Prostate gland (tissue), 2 donors: ENCODE results near the gene TGM1.

ENCODE experiments used
- POLR2A ChIP-seq: fragments of 450-650 bp; IDR thresholded peaks from one replicate; pipeline ENCODE4 v1.6.1; 2016; ENCODE audit warnings: antibody characterized with exemption, mild to moderate bottlenecking
- TF ChIP-seq, protein P1 (sequence below), 4 experiments: fragments of 200-600 bp in 2 of 4; fragments of 450-650 bp in 2 of 4; sonication (generic) in 2 of 4; IDR thresholded peaks; 1 replicate in 3 of 4; 2 replicates in 1 of 4; pipeline ENCODE4 v1.5.1; 2016 to 2019; ENCODE audit warnings: antibody characterized with exemption in 4 of 4, mild to moderate bottlenecking in 2 of 4, moderate library complexity in 2 of 4

DNA sequence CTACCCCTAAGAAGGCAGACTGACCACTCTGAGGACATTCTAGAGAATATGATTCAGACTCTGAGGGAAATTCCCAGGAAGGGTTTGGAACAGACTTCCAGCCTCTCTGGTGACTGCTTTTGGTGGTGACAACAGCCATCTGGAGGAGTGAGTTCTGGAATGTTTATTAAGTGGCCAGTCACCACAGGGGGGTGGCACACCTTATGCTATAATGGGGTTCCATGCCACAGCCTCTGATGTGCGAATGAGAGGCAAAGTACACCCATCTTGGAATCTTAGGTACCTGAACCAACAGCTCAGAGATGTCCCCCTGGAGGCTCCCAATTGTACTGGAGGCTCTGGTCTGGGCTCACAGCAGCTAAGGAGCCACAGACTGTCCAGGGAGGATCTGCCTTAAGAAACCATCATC is 11.1 kb downstream of the TGM1 start:
- TF ChIP-seq POLR2A: no peak
- TF ChIP-seq, protein P1, sequence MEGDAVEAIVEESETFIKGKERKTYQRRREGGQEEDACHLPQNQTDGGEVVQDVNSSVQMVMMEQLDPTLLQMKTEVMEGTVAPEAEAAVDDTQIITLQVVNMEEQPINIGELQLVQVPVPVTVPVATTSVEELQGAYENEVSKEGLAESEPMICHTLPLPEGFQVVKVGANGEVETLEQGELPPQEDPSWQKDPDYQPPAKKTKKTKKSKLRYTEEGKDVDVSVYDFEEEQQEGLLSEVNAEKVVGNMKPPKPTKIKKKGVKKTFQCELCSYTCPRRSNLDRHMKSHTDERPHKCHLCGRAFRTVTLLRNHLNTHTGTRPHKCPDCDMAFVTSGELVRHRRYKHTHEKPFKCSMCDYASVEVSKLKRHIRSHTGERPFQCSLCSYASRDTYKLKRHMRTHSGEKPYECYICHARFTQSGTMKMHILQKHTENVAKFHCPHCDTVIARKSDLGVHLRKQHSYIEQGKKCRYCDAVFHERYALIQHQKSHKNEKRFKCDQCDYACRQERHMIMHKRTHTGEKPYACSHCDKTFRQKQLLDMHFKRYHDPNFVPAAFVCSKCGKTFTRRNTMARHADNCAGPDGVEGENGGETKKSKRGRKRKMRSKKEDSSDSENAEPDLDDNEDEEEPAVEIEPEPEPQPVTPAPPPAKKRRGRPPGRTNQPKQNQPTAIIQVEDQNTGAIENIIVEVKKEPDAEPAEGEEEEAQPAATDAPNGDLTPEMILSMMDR (IDR thresholded peaks at IDR 0.05): no peak
